ENCODE measurements around the gene NRXN2.

- TF ChIP-seq, protein P1, sequence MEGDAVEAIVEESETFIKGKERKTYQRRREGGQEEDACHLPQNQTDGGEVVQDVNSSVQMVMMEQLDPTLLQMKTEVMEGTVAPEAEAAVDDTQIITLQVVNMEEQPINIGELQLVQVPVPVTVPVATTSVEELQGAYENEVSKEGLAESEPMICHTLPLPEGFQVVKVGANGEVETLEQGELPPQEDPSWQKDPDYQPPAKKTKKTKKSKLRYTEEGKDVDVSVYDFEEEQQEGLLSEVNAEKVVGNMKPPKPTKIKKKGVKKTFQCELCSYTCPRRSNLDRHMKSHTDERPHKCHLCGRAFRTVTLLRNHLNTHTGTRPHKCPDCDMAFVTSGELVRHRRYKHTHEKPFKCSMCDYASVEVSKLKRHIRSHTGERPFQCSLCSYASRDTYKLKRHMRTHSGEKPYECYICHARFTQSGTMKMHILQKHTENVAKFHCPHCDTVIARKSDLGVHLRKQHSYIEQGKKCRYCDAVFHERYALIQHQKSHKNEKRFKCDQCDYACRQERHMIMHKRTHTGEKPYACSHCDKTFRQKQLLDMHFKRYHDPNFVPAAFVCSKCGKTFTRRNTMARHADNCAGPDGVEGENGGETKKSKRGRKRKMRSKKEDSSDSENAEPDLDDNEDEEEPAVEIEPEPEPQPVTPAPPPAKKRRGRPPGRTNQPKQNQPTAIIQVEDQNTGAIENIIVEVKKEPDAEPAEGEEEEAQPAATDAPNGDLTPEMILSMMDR (IDR thresholded peaks at IDR 0.05; ENCODE audit: low read depth, low read length, missing input control): no peak
- TF ChIP-seq ATF3 (IDR thresholded peaks at IDR 0.05): no peak
- TF ChIP-seq SP1 (IDR thresholded peaks at IDR 0.05): no peak
- TF ChIP-seq TAF1 (conservative IDR thresholded peaks at IDR 0.05): no peak
- no peak for TF ChIP-seq RXRA (IDR thresholded peaks at IDR 0.05)
- no peak for TF ChIP-seq FOXA1 (IDR thresholded peaks at IDR 0.05)
- no peak for TF ChIP-seq MAX (IDR thresholded peaks at IDR 0.05)
- TF ChIP-seq, protein P2, sequence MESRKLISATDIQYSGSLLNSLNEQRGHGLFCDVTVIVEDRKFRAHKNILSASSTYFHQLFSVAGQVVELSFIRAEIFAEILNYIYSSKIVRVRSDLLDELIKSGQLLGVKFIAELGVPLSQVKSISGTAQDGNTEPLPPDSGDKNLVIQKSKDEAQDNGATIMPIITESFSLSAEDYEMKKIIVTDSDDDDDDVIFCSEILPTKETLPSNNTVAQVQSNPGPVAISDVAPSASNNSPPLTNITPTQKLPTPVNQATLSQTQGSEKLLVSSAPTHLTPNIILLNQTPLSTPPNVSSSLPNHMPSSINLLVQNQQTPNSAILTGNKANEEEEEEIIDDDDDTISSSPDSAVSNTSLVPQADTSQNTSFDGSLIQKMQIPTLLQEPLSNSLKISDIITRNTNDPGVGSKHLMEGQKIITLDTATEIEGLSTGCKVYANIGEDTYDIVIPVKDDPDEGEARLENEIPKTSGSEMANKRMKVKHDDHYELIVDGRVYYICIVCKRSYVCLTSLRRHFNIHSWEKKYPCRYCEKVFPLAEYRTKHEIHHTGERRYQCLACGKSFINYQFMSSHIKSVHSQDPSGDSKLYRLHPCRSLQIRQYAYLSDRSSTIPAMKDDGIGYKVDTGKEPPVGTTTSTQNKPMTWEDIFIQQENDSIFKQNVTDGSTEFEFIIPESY (IDR thresholded peaks at IDR 0.05): no peak
- no peak for TF ChIP-seq NR2F2 (IDR thresholded peaks at IDR 0.05)
- TF ChIP-seq RAD21 (IDR thresholded peaks at IDR 0.05): no peak
- no peak for TF ChIP-seq REST (IDR thresholded peaks at IDR 0.05)
Observed at GRCh38 chr11:64631675-64632074, 91.3 kb downstream of the NRXN2 start.

Measured in liver (tissue), 3 donors.